ENCODE measurements around the gene GMDS.
"Not testable (repeated sequence)": the region's sequence is repeated elsewhere in the genome, so short reads cannot be mapped to it uniquely, and the experiment has no call there.

GMDS gene

DNA sequence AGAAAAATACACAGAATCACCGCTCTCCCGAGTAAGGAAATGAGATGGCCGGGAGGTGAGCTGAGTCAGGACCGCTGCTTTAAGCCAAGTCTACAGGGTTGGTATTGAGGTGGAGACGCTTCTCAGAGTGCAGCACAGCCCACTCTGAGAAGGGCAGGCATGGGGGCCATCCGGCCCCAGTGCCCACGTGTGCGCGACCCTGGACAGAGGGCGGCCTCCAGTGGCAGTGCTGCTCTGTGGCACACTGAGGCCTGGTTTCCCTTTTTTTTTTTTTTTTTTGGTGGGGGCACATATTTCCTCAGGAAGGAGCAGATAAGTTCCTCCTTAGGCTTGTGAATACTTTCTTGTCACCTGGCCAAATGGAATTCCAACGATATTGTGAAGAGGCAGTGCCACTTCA, 546.9 kb downstream of the GMDS start:
- no peak for DNase-seq

DNA sequence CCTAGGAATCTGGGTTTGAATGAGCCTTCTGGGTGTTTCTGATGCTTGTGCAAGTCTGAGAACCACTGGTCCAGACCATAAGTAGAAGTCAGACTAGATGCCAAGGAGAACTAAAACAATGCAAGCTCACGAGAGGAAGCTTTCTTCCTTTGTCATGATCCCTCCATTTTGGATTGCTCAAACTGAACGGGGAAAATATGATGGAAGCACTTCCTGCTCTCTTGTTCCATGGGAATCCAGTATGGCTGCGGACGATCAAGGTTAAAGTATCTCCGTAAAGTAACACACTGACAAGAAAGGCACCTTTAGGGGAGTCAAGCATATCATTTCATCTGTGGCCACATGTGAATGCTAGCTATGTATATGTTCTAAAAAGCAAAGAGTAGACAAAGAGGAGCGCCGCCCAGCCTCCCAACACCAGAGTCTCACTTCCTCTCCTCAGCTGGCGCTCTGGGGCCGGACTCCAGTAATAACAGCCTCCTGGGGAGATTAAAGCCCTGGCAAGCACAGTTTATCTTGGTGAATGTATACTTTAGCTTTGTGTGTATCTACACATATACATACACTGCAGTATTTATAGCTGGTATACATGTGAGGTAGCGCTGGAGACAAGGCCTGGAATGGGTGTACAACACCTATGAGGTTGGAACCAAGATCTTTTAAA, 547.6 kb downstream of the GMDS start:
- DNase-seq = no peak

DNA sequence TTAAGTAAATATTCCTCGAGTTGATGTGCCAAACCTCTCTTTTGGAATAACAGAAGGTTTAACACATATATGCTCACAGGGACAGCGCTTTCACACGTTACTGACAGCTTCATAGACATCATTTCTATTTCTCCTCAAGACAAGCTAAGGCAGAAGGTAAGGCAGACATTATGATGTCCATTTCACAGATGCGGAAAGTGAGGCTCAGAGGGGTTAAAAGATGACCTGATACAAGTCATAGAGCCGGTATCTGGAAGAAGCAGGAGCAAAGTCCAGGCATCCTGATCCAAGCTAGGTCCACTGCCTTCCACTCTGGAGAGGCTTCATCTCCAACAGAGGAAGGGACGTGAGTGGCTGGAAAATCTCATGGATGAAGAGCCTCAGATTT, 548.9 kb downstream of the GMDS start:
- DNase-seq = no peak

DNA sequence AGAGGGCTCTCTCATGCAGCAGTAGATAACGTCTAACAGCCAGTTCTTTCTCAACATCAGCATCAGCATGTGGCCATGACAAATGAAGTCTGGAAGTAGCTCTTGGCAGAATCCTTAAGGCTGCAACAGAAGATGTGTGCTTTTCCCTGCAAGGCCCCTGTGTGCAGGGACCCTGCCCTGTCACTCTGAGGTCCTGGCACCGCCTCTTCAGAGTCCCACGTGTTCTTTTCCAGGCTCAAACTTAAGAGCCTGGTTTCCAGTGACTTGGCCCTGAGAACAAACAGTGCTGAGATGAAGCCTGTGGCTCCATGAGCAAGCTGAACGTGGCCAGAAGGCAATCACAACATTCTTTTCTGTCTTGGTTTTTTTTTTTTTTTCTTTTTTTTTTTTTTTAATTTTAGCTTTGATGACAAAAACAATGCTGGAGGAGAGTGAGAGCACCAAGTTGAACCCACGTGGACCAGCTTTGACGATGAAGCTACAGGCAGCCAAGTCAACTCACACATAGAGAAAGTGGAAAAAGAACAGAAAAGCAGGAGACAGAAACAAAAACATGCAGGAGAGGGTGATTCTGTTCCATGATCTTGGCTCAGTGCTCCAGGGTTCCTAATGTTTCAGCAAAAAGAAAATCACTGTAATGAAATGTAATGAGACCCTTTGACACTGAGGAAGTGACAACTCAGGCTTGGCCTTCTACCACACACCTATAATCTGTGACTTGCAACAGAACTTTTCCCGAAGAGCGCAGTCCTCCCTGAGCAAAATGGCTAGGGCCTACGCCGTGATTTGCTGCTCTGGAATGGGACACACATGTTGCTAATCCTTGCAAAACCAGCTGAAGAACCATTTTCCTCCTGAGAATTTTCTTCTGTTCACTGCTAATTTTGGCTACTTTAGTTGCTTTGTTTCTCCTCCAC, 549.6 kb downstream of the GMDS start:
- DNase-seq = no peak

DNA sequence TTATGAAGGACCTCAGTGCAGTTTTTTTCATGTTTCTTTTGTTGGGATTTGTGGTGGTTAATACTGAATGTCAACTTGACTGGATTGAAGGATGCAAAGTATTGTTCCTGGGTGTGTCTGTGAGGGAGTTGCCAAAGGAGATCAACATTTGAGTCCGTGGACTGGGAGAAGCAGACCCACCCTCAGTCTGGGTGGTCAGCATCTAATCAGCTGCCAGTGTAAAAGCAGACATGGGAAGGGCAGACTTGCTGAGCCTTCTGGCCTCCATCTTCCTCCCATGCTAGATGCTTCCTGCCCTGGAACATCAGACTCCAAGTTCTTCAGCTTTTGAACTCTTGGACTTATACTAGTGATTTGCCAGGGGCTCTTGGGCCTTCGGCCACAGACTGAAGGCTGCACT, 553.6 kb downstream of the GMDS start:
- not testable (repeated sequence) for DNase-seq

DNA sequence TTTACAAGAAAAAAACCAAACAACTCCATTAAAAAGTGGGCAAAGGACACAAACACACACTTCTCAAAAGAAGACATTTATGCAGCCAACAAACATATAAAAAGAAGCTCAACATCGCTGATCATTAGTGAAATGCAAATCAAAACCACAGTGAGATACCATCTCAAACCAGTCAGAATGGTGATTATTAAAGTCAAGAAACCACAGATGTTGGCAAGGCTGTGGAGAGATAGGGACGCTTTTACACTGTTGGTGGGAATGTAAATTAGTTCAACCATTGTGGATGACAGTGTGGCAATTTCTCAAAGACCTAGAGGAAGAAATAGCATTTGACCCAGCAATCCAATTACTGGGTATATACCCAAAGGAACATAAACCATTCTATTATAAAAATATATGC, 554.7 kb downstream of the GMDS start:
- DNase-seq = not testable (repeated sequence)

DNA sequence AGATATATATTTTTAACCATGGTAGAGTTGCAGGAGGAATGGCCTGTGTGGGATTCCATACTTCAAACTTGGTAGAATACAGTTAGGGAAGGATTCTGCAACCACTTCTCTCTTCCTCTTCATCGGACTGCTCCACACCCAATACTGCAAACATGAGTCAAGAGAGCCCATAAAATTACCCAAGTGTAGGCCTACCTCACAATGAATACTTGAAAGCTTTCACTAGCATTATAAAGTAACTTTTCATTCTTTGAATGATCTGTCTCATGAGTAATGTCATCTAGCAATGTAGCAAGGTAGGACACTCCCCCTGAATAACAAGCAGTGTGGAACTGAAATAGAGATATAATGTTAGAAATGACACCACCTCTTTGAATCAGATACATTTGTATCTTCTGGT, 556.3 kb downstream of the GMDS start:
- DNase-seq = no peak

GRCh38 chr6:1688396-1688795, 557.0 kb downstream of the GMDS start:
- DNase-seq = no peak

DNA sequence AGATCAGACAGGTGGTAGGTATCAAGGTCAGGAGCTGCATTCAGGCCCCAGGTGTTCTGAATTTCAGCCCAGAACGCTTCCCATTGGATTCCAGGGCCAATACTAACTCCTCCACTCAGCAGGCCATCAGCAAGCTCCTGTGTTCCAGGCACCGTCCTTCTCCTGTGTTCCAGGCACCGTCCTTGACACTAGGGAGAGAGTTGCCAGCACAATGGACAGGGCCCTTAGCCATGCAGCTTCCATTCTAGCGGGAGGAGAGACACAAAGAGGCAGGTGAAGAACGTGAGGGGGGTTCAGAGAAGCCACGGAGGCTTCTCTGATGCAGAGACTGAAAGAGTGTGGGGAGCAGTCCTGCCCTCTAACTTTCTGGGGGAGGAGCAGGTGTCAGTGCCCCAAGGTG, 558.0 kb downstream of the GMDS start:
- no peak for DNase-seq

GRCh38 chr6:1686117-1687098, 559.0 kb downstream of the GMDS start:
- DNase-seq = no peak

DNA sequence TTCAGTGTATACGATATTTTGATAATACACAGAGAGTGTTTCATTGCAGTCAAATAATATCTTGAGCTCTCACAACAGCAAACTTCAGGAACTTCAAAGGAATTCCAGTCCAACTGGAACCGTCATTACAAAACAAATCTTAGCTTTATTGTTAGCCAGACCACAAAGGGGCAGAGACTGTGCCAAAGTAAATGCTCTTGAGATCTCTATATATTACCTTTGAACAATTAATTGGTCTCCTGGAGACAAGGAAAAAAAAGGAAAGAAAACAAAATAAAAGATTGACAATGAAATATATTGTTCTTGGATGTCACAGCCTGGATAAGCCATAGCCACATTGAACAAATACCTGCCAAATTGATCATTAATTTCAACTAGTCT, 565.7 kb downstream of the GMDS start:
- DNase-seq = no peak

- no peak for DNase-seq
Observed at GRCh38 chr6:1679031-1679687, 566.2 kb downstream of the GMDS start.

GRCh38 chr6:1678201-1678600, 567.2 kb downstream of the GMDS start:
- no peak for DNase-seq

GRCh38 chr6:1672379-1672778, 573.0 kb downstream of the GMDS start:
- no peak for DNase-seq

DNA sequence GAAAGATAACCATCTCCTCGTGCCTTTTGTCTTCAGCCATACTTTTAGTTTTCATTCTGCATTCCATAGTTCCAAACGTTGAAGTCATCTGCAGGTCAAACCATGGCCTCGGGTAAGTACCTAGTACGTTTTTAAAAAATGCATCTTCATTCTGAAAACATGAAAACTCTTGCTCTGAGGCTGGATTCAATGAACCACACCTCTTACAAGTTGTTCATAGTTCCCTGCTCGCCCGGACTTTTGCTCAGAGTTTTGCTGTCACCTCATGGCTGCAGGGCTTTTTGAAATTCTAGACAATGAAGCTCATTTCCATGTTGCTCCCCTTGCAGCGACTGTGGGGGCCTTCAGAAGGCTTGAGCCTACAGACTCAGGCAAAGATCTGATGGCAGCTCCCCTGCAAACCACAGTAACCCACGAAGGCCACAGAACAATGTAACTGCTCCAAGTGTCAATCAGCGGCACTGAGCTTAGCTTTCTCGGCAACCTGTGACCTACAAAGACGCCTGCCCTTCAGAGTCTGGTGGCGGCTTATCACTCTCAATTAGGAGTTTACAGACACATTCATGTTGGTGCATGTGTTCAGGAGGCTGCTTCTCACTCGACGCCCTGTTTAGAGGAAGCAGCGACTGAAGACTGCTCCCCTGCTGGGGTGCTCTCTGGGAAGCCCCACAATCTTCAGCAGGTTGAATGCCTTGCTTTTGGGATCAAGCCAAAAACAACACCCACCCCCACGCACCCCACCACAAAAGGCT, 574.5 kb downstream of the GMDS start:
- no peak for DNase-seq

- DNase-seq = no peak
Observed at GRCh38 chr6:1669996-1670395, 575.4 kb downstream of the GMDS start.

GRCh38 chr6:1668456-1668855, 576.9 kb downstream of the GMDS start:
- DNase-seq = not testable (repeated sequence)

GRCh38 chr6:1667805-1668175, 577.6 kb downstream of the GMDS start:
- no peak for DNase-seq

GRCh38 chr6:1667012-1667804, 578.2 kb downstream of the GMDS start:
- no peak for DNase-seq

GRCh38 chr6:1665214-1665613, 580.2 kb downstream of the GMDS start:
- no peak for DNase-seq

- DNase-seq = no peak
Observed at GRCh38 chr6:1664329-1664728, 581.1 kb downstream of the GMDS start.
